SK-N-SH (cell line): Measurements from ENCODE around the gene CERS6. TPM values are rescaled to one million over a fixed set of nuclear protein-coding genes. Genes with fewer than 3 reads are reported as not detected.

ENCODE experiments used
- CTCF ChIA-PET: fragments of 300-600, 350-600 bp; formaldehyde crosslinking; extraction: SDS; loops from one replicate; lab custom pipeline; 2021; lab: Yijun Ruan, JAX
- POLR2A ChIA-PET: fragments of 350-600 bp; sonication (Branson Sonifier 250); formaldehyde crosslinking; extraction: SDS; loops from one replicate; lab custom pipeline; 2020; ENCODE audit warnings: antibody characterized with exemption, inconsistent platforms; lab: Yijun Ruan, JAX
- DNase-seq: peaks from one replicate; pipeline ENCODE4 v3.0.0; 2012
- H2AFZ ChIP-seq: fragments of 200-600 bp; sonication (generic); 2 replicates; pipeline ENCODE4 v1.8.1; 2016; ENCODE audit warnings: antibody characterized with exemption, mild to moderate bottlenecking, low read depth
- H3F3A ChIP-seq: fragments of 200-600 bp; sonication (generic); replicated peaks from 2 replicates; pipeline ENCODE3; 2016; ENCODE audit warnings: antibody characterized with exemption, mild to moderate bottlenecking; ENCODE audit not compliant: insufficient read depth
- H3K27ac ChIP-seq, 2 experiments: fragments of 200-500 bp in 1 of 2; fragments of 200-600 bp in 1 of 2; sonication (Bioruptor generic) in 1 of 2; sonication (generic), shearing (Covaris generic) in 1 of 2; 2 replicates each; pipeline versions ENCODE4 v1.5.1 to v1.6.1; 2014 to 2016; ENCODE audit warnings: low read depth in 2 of 2, inconsistent platforms in 1 of 2, low read length in 1 of 2, mild to moderate bottlenecking in 1 of 2, mixed read lengths in 1 of 2
- H3K27me3 ChIP-seq: fragments of 200-600 bp; sonication (generic), shearing (Covaris generic); 2 replicates; pipeline ENCODE4 v1.6.1; 2016; ENCODE audit warnings: mixed run types; ENCODE audit not compliant: insufficient read depth
- H3K36me3 ChIP-seq, 2 experiments: fragments of 200-500 bp in 1 of 2; fragments of 200-600 bp in 1 of 2; sonication (Bioruptor generic) in 1 of 2; sonication (generic) in 1 of 2; replicated peaks in 1 of 2; 2 replicates each; pipeline versions ENCODE3 to v1.5.1; 2014 to 2016; ENCODE audit warnings: low read length in 1 of 2, mild to moderate bottlenecking in 1 of 2; ENCODE audit not compliant: insufficient read depth in 2 of 2, control insufficient read depth in 1 of 2
- H3K4me1 ChIP-seq, 2 experiments: fragments of 200-500 bp in 1 of 2; fragments of 200-600 bp in 1 of 2; sonication (Bioruptor generic) in 1 of 2; sonication (generic), shearing (Covaris generic) in 1 of 2; 2 replicates each; pipeline versions ENCODE4 v1.5.1 to v1.6.1; 2014 to 2016; ENCODE audit warnings: low read depth in 1 of 2, low read length in 1 of 2, mixed run types in 1 of 2; ENCODE audit not compliant: insufficient read depth in 2 of 2, control insufficient read depth in 1 of 2
- H3K4me2 ChIP-seq: fragments of 200-600 bp; sonication (generic), shearing (Covaris generic); 2 replicates; pipeline ENCODE4 v1.6.1; 2017; ENCODE audit warnings: mixed run types
- H3K4me3 ChIP-seq, 2 experiments: fragments of 200-500 bp in 1 of 2; fragments of 200-600 bp in 1 of 2; sonication (Bioruptor generic) in 1 of 2; sonication (generic), shearing (Covaris generic) in 1 of 2; 2 replicates each; pipeline versions ENCODE4 v1.5.1 to v1.8.1; 2014 to 2016; ENCODE audit warnings: low read depth in 2 of 2, inconsistent platforms in 1 of 2, low read length in 1 of 2, mild to moderate bottlenecking in 1 of 2, mixed read lengths in 1 of 2, moderate library complexity in 1 of 2
- H3K79me2 ChIP-seq: fragments of 200-600 bp; sonication (generic); 2 replicates; pipeline ENCODE4 v1.8.1; 2017; ENCODE audit warnings: mild to moderate bottlenecking; ENCODE audit not compliant: insufficient read depth
- H3K9ac ChIP-seq: fragments of 200-600 bp; sonication (generic); 2 replicates; pipeline ENCODE4 v1.6.1; 2017; ENCODE audit warnings: mixed run types
- H3K9me2 ChIP-seq: fragments of 200-600 bp; sonication (generic); 2 replicates; pipeline ENCODE4 v1.6.1; 2017; ENCODE audit warnings: mixed run types
- H3K9me3 ChIP-seq: fragments of 200-600 bp; sonication (generic); 2 replicates; pipeline ENCODE4 v1.6.1; 2017; ENCODE audit warnings: mixed run types, mild to moderate bottlenecking, moderate library complexity
- H4K20me1 ChIP-seq: fragments of 200-600 bp; sonication (generic); 2 replicates; pipeline ENCODE4 v1.6.1; 2017; ENCODE audit warnings: mild to moderate bottlenecking, mixed run types; ENCODE audit not compliant: insufficient read depth
- CTCF ChIP-seq: fragments of 200-600 bp; sonication (generic); IDR thresholded peaks from 2 replicates; pipeline ENCODE4 v1.6.1; 2017; ENCODE audit warnings: antibody characterized with exemption, mild to moderate bottlenecking, moderate library complexity
- ELF1 ChIP-seq: IDR thresholded peaks from 2 replicates; pipeline ENCODE4 v1.4.0; 2012
- EZH2phosphoT487 ChIP-seq: fragments of 200-600 bp; sonication (generic); IDR thresholded peaks from 2 replicates; pipeline ENCODE4 v1.6.1; 2017; ENCODE audit warnings: low read depth, mixed run types, mild to moderate bottlenecking, antibody characterized with exemption, moderate library complexity, borderline replicate concordance
- FOSL2 ChIP-seq: IDR thresholded peaks from 2 replicates; pipeline ENCODE4 v1.4.0; 2012; ENCODE audit warnings: low read depth, mild to moderate bottlenecking, moderate library complexity, borderline replicate concordance
- FOXJ3 ChIP-seq: sonication (generic); formaldehyde crosslinking; IDR thresholded peaks from 2 replicates; pipeline ENCODE4 v1.5.1; 2020; ENCODE audit warnings: mild to moderate bottlenecking, missing genetic modification reagents
- GABPA ChIP-seq: IDR thresholded peaks from 2 replicates; pipeline ENCODE4 v1.4.0; 2012; ENCODE audit warnings: low read depth, mild to moderate bottlenecking
- GATA2 ChIP-seq: sonication (generic); formaldehyde crosslinking; IDR thresholded peaks from 2 replicates; pipeline ENCODE4 v1.5.0; 2020; ENCODE audit warnings: mild to moderate bottlenecking, missing genetic modification reagents
- IRF3 ChIP-seq: fragments of 150-350 bp; IDR thresholded peaks from 2 replicates; pipeline ENCODE4 v1.6.1; 2016; ENCODE audit warnings: mild to moderate bottlenecking, low read depth, low read length
- JUND ChIP-seq: IDR thresholded peaks from 2 replicates; pipeline ENCODE4 v1.4.0; 2012
- MXI1 ChIP-seq: IDR thresholded peaks from 2 replicates; pipeline ENCODE4 v1.6.1; 2012; ENCODE audit warnings: mild to moderate bottlenecking, low read depth, low read length, improper control_type of control experiment
- NFIC ChIP-seq: IDR thresholded peaks from 2 replicates; pipeline ENCODE4 v1.4.0; 2012; ENCODE audit warnings: borderline replicate concordance
- NRF1 ChIP-seq: IDR thresholded peaks from 2 replicates; pipeline ENCODE4 v1.6.1; 2012; ENCODE audit warnings: low read depth, mild to moderate bottlenecking, low read length
- POLR2AphosphoS5 ChIP-seq: IDR thresholded peaks from 2 replicates; pipeline ENCODE4 v1.6.1; 2012; ENCODE audit warnings: low read depth, low read length
- RCOR1 ChIP-seq: fragments of 150-350 bp; IDR thresholded peaks from 2 replicates; pipeline ENCODE4 v1.6.1; 2017; ENCODE audit warnings: antibody characterized with exemption, low read length
- RFX5 ChIP-seq: IDR thresholded peaks from 2 replicates; pipeline ENCODE4 v1.6.1; 2012; ENCODE audit warnings: mild to moderate bottlenecking, improper control_type of control experiment, low read length
- TAF1 ChIP-seq: IDR thresholded peaks from 2 replicates; pipeline ENCODE4 v1.6.1; 2012; ENCODE audit warnings: low read depth, mild to moderate bottlenecking, low read length, moderate library complexity, borderline replicate concordance
- TEAD4 ChIP-seq: IDR thresholded peaks from 2 replicates; pipeline ENCODE4 v1.4.0; 2012; ENCODE audit warnings: mild to moderate bottlenecking, borderline replicate concordance; ENCODE audit not compliant: insufficient read depth
- USF2 ChIP-seq: fragments of 150-350 bp; IDR thresholded peaks from 2 replicates; pipeline ENCODE4 v1.6.1; 2017; ENCODE audit warnings: antibody characterized with exemption, low read length, low read depth, borderline replicate concordance
- WGBS: methylation state at CpG from one replicate; pipeline ENCODE4 v1.1.6; 2017; ENCODE audit warnings: low lambda C conversion rate; 5-methylcytosine and 5-hydroxymethylcytosine counted together
- polyA plus RNA-seq, 3 experiments: library from polyadenylated mRNA; depleted of rRNA; stranded (reverse); fragments of >200 nt; gene quantifications; 2 replicates each; pipeline ENCODE4 v1.2.3, GENCODE V29; 2012
- TF ChIP-seq, protein P1 (sequence below): IDR thresholded peaks from 2 replicates; pipeline ENCODE4; 2012
- TF ChIP-seq, protein P2 (sequence below): IDR thresholded peaks from 2 replicates; pipeline ENCODE4 v1.4.0; 2012; ENCODE audit warnings: low read depth, borderline replicate concordance

Gene CERS6
- polyA plus RNA-seq, 1 of the 3 experiments (the other 2 are of a cell fraction): 1.8 TPM

- no peak overlapping the region for H2AFZ ChIP-seq
- 93% methylated on average over 1 of the region's 1 CpG for WGBS
- peaks cover 0 to 15% of the 10 kb centered on the region in 2 experiments; a peak in 2 of 4 replicates for H3K4me1 ChIP-seq
- H3F3A ChIP-seq: peaks cover 5% of the 10 kb centered on the region
- TF ChIP-seq ELF1 (no peak), MXI1 (no peak)
- no peaks in the 10 kb centered on the region for H3K9me3 ChIP-seq
- no peak overlapping the region for H3K4me3 ChIP-seq
- ChIA-PET POLR2A (no interaction called here), CTCF (interaction anchor here (0.6 to 1.4 kb wide), 2 partner anchors 10 kb away, joined by 3 read pairs; no protein-coding TSS in a partner anchor)
- no peaks in the 10 kb centered on the region for H3K36me3 ChIP-seq
- no peak overlapping the region for H3K4me2 ChIP-seq
- DNase-seq: no peak
- H4K20me1 ChIP-seq: no peaks in the 10 kb centered on the region
- no peaks in the 10 kb centered on the region for H3K9me2 ChIP-seq
- H3K27me3 ChIP-seq: no peaks in the 10 kb centered on the region
- H3K79me2 ChIP-seq: no peaks in the 10 kb centered on the region
- H3K9ac ChIP-seq: no peak overlapping the region
- peak overlapping the region in 1 of 2 experiments; percentile 53; a peak in 2 of 4 replicates for H3K27ac ChIP-seq
Measured at GRCh38 chr2:168514692-168515091, 58.6 kb downstream of the CERS6 start.

- Histone ChIP-seq H3K27ac (peak overlapping the region; percentile 53 to 61; a peak in 3 of 4 replicates), H3K79me2 (no peaks in the 10 kb centered on the region), H3K9me3 (no peaks in the 10 kb centered on the region), H3F3A (peaks cover 5% of the 10 kb centered on the region), H3K4me1 (peaks cover 0 to 11% of the 10 kb centered on the region in 2 experiments; a peak in 2 of 4 replicates), H2AFZ (0 out of 2 replicates have a peak overlapping the region, but pooled peaks have one; percentile 52), H4K20me1 (no peaks in the 10 kb centered on the region), H3K9me2 (no peaks in the 10 kb centered on the region), H3K4me3 (no peak overlapping the region), H3K27me3 (no peaks in the 10 kb centered on the region), H3K9ac (no peak overlapping the region), H3K4me2 (peak overlapping the region; percentile 17; the same call in 1 of the 2 replicates), H3K36me3 (no peaks in the 10 kb centered on the region)
- ChIA-PET CTCF (interaction anchor here (1.4 kb wide), 1 partner anchor 9 kb away, joined by 3 read pairs; no protein-coding TSS in a partner anchor), POLR2A (no interaction called here)
- no peak for DNase-seq
- 28% methylated on average over 2 of the region's 2 CpGs for WGBS
- TF ChIP-seq EZH2phosphoT487 (no peak), NRF1 (no peak), RCOR1 (no peak), NFIC (peak; percentile 60; the same call in 1 of the 2 replicates), MXI1 (no peak), USF2 (no peak), GABPA (no peak), TAF1 (no peak), JUND (peak; percentile 66), GATA2 (CRISPR knock-in tag) (no peak), IRF3 (no peak), RFX5 (no peak), FOXJ3 (CRISPR knock-in tag) (no peak), CTCF (no peak), POLR2AphosphoS5 (no peak), FOSL2 (peak; percentile 42; the same call in 1 of the 2 replicates), ELF1 (no peak), TEAD4 (peak; percentile 45; the same call in 1 of the 2 replicates)
- TF ChIP-seq, protein P1, sequence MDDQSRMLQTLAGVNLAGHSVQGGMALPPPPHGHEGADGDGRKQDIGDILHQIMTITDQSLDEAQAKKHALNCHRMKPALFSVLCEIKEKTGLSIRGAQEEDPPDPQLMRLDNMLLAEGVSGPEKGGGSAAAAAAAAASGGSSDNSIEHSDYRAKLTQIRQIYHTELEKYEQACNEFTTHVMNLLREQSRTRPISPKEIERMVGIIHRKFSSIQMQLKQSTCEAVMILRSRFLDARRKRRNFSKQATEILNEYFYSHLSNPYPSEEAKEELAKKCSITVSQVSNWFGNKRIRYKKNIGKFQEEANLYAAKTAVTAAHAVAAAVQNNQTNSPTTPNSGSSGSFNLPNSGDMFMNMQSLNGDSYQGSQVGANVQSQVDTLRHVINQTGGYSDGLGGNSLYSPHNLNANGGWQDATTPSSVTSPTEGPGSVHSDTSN: peak; percentile 52
- TF ChIP-seq, protein P2, sequence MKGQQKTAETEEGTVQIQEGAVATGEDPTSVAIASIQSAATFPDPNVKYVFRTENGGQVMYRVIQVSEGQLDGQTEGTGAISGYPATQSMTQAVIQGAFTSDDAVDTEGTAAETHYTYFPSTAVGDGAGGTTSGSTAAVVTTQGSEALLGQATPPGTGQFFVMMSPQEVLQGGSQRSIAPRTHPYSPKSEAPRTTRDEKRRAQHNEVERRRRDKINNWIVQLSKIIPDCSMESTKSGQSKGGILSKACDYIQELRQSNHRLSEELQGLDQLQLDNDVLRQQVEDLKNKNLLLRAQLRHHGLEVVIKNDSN: no peak
Measured at GRCh38 chr2:168515502-168515901, 59.4 kb downstream of the CERS6 start.
